ENCODE results near the gene UPF3B. TPM values are rescaled to one million over a fixed set of nuclear protein-coding genes. Genes with fewer than 3 reads are reported as not detected.

UPF3B gene
- total and polyA plus RNA-seq, 9 of the 15 experiments (the other 6 are each of a cell fraction or from before 2014, with no cell fraction given) = 17.6 to 57.0 (median 32.3) TPM

GRCh38 chrX:119852382-119853353 is at the start of gene UPF3B (continued):
- TF ChIP-seq RREB1 (CRISPR knock-in tag; IDR thresholded peaks at IDR 0.05) (no peak), ZNF347 (CRISPR knock-in tag; IDR thresholded peaks at IDR 0.05; ENCODE audit: low read depth) (no peak), EP300 (IDR thresholded peaks at IDR 0.05; ENCODE audit: low read length) (no peak; the same call in 1 of the 2 replicates), KLF16 (IDR thresholded peaks at IDR 0.05) (no peak), MTF1 (CRISPR knock-in tag; IDR thresholded peaks at IDR 0.05; ENCODE audit: borderline replicate concordance) (no peak), NELFE (IDR thresholded peaks at IDR 0.05; ENCODE audit: insufficient read depth, insufficient read length) (no peak), PHTF2 (CRISPR knock-in tag; IDR thresholded peaks at IDR 0.05) (no peak), FOXK1 (CRISPR knock-in tag; IDR thresholded peaks at IDR 0.05; ENCODE audit: borderline replicate concordance) (no peak), CEBPG (CRISPR knock-in tag; IDR thresholded peaks at IDR 0.05) (no peak), CEBPG (tag; conservative IDR thresholded peaks at IDR 0.05 in 1 of 2, IDR thresholded peaks at IDR 0.05 in 1 of 2) (no peak), HNRNPH1 (optimal IDR thresholded peaks at IDR 0.05; ENCODE audit: low read depth, low read length) (no peak), ZNF212 (CRISPR knock-in tag; IDR thresholded peaks at IDR 0.05) (no peak), ZNF766 (CRISPR knock-in tag; conservative IDR thresholded peaks at IDR 0.05) (no peak), ZNF699 (CRISPR knock-in tag; IDR thresholded peaks at IDR 0.05; ENCODE audit: insufficient replicate concordance) (no peak), CREM (IDR thresholded peaks at IDR 0.05; ENCODE audit: low read depth) (peak; percentile 88), ZNF134 (CRISPR knock-in tag; conservative IDR thresholded peaks at IDR 0.05) (no peak)
- TF ChIP-seq, protein P1, sequence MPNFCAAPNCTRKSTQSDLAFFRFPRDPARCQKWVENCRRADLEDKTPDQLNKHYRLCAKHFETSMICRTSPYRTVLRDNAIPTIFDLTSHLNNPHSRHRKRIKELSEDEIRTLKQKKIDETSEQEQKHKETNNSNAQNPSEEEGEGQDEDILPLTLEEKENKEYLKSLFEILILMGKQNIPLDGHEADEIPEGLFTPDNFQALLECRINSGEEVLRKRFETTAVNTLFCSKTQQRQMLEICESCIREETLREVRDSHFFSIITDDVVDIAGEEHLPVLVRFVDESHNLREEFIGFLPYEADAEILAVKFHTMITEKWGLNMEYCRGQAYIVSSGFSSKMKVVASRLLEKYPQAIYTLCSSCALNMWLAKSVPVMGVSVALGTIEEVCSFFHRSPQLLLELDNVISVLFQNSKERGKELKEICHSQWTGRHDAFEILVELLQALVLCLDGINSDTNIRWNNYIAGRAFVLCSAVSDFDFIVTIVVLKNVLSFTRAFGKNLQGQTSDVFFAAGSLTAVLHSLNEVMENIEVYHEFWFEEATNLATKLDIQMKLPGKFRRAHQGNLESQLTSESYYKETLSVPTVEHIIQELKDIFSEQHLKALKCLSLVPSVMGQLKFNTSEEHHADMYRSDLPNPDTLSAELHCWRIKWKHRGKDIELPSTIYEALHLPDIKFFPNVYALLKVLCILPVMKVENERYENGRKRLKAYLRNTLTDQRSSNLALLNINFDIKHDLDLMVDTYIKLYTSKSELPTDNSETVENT (CRISPR knock-in tag; IDR thresholded peaks at IDR 0.05) = no peak
- TF ChIP-seq, protein P2, sequence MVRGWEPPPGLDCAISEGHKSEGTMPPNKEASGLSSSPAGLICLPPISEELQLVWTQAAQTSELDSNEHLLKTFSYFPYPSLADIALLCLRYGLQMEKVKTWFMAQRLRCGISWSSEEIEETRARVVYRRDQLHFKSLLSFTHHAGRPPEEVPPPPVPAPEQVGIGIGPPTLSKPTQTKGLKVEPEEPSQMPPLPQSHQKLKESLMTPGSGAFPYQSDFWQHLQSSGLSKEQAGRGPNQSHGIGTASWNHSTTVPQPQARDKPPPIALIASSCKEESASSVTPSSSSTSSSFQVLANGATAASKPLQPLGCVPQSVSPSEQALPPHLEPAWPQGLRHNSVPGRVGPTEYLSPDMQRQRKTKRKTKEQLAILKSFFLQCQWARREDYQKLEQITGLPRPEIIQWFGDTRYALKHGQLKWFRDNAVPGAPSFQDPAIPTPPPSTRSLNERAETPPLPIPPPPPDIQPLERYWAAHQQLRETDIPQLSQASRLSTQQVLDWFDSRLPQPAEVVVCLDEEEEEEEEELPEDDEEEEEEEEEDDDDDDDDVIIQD (CRISPR knock-in tag; IDR thresholded peaks at IDR 0.05) = no peak
